ENCODE data around the gene NBEA.

Gene NBEA

DNA sequence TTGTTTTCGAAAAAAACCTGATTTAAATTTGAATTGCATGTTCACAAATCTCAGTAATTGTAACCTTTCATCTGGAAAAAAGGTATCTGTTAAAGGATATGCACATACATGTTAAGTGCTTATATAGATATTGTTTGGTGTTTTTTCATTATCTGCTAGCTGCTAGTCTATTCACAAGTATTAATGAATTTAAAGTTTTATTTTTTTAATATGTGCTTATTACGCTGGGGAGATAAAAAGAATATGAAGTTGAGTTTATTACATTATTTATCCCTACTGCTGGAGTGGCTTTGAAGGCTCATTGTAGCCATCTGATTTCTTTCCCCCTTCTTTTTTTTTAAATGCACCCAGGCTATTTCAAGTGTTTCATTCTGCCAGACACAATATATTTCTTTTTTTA lies 538.3 kb downstream of the NBEA start (continued):
- TF ChIP-seq ZNF16 (tag by site-specific recombination; IDR thresholded peaks at IDR 0.05; ENCODE audit: low read depth), result no peak
- TF ChIP-seq KLF8 (tag by site-specific recombination; IDR thresholded peaks at IDR 0.05), result no peak
- TF ChIP-seq PATZ1 (tag by site-specific recombination; IDR thresholded peaks at IDR 0.05), result no peak
- TF ChIP-seq, protein P1, sequence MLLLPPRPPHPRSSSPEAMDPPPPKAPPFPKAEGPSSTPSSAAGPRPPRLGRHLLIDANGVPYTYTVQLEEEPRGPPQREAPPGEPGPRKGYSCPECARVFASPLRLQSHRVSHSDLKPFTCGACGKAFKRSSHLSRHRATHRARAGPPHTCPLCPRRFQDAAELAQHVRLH (tag by site-specific recombination; IDR thresholded peaks at IDR 0.05), result no peak
- TF ChIP-seq PRDM1 (tag by site-specific recombination; IDR thresholded peaks at IDR 0.05), result no peak
- no peak for TF ChIP-seq ZNF529 (tag by site-specific recombination; IDR thresholded peaks at IDR 0.05; ENCODE audit: insufficient replicate concordance)

DNA sequence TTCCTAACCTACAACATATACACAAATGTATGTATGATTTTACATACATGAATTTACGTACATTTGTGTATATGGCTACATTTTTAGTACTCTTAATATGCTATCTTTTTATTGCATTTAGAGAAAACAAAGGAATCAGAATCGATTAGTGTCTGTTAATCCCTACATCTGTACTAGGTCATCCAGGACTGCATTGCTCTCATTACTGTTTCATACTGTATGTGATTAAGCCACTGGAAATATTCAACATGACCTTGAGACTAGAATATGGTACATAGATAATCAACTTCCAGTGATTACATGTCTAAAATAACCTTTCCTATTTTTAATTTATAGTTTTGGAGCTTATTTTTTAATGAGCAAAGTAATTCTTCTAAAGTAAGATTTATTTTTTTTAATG lies 539.7 kb downstream of the NBEA start:
- Histone ChIP-seq H3K27ac (ENCODE audit: extremely low read depth, low read depth, low read length) (no peak overlapping the region), H3K36me3 (ENCODE audit: control insufficient read depth in 2 of 2, insufficient read depth in 1 of 2, low read length in 2 of 2) (no peaks in the 10 kb centered on the region), H3K4me3 (ENCODE audit: low read depth, low read length) (no peak overlapping the region), H3K9me3 (ENCODE audit: control insufficient read depth, insufficient read depth, low read depth, low read length) (no peaks in the 10 kb centered on the region), H3K4me1 (ENCODE audit: control insufficient read depth, insufficient read depth, low read length) (peaks cover 7% of the 10 kb centered on the region)
- ChIA-PET POLR2A (no interaction called here), CTCF (interaction anchor here (0.6 to 1.0 kb wide), 2 partner anchors 267 to 307 kb away, joined by 3 to 4 read pairs; no protein-coding TSS in a partner anchor)
- TF ChIP-seq, protein P2, sequence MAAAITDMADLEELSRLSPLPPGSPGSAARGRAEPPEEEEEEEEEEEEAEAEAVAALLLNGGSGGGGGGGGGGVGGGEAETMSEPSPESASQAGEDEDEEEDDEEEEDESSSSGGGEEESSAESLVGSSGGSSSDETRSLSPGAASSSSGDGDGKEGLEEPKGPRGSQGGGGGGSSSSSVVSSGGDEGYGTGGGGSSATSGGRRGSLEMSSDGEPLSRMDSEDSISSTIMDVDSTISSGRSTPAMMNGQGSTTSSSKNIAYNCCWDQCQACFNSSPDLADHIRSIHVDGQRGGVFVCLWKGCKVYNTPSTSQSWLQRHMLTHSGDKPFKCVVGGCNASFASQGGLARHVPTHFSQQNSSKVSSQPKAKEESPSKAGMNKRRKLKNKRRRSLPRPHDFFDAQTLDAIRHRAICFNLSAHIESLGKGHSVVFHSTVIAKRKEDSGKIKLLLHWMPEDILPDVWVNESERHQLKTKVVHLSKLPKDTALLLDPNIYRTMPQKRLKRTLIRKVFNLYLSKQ (tag by site-specific recombination; IDR thresholded peaks at IDR 0.05; ENCODE audit: borderline replicate concordance), result no peak
- TF ChIP-seq KLF7 (tag by site-specific recombination; IDR thresholded peaks at IDR 0.05; ENCODE audit: borderline replicate concordance), result no peak
- TF ChIP-seq PRDM1 (tag by site-specific recombination; IDR thresholded peaks at IDR 0.05), result no peak
- no peak for TF ChIP-seq ZNF335 (tag by site-specific recombination; conservative IDR thresholded peaks at IDR 0.05)
- TF ChIP-seq, protein P1 (tag by site-specific recombination; IDR thresholded peaks at IDR 0.05), result no peak
- no peak for TF ChIP-seq ZNF596 (tag by site-specific recombination; IDR thresholded peaks at IDR 0.05)
- TF ChIP-seq KLF8 (tag by site-specific recombination; IDR thresholded peaks at IDR 0.05), result no peak
- TF ChIP-seq SETDB1 (IDR thresholded peaks at IDR 0.05; ENCODE audit: insufficient read length, low read length), result no peak
- no peak for TF ChIP-seq MEIS1 (CRISPR knock-in tag; IDR thresholded peaks at IDR 0.05; ENCODE audit: borderline replicate concordance)
- TF ChIP-seq, protein P3, sequence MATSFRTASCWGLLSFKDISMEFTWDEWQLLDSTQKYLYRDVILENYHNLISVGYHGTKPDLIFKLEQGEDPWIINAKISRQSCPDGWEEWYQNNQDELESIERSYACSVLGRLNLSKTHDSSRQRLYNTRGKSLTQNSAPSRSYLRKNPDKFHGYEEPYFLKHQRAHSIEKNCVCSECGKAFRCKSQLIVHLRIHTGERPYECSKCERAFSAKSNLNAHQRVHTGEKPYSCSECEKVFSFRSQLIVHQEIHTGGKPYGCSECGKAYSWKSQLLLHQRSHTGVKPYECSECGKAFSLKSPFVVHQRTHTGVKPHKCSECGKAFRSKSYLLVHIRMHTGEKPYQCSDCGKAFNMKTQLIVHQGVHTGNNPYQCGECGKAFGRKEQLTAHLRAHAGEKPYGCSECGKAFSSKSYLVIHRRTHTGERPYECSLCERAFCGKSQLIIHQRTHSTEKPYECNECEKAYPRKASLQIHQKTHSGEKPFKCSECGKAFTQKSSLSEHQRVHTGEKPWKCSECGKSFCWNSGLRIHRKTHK (tag by site-specific recombination; IDR thresholded peaks at IDR 0.05), result no peak
- TF ChIP-seq ZFP41 (tag by site-specific recombination; IDR thresholded peaks at IDR 0.05; ENCODE audit: borderline replicate concordance), result no peak
- TF ChIP-seq EGR2 (tag by site-specific recombination; IDR thresholded peaks at IDR 0.05; ENCODE audit: low read depth), result no peak
- TF ChIP-seq, protein P4, sequence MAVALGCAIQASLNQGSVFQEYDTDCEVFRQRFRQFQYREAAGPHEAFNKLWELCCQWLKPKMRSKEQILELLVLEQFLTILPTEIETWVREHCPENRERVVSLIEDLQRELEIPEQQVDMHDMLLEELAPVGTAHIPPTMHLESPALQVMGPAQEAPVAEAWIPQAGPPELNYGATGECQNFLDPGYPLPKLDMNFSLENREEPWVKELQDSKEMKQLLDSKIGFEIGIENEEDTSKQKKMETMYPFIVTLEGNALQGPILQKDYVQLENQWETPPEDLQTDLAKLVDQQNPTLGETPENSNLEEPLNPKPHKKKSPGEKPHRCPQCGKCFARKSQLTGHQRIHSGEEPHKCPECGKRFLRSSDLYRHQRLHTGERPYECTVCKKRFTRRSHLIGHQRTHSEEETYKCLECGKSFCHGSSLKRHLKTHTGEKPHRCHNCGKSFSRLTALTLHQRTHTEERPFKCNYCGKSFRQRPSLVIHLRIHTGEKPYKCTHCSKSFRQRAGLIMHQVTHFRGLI (tag by site-specific recombination; IDR thresholded peaks at IDR 0.05), result no peak
- TF ChIP-seq ZNF560 (tag by site-specific recombination; IDR thresholded peaks at IDR 0.05; ENCODE audit: borderline replicate concordance), result no peak
